ENCODE measurements around the gene NEDD4L. TPM values are rescaled to one million over a fixed set of nuclear protein-coding genes. Genes with fewer than 3 reads are reported as not detected.
A peak's percentile ranks its signal among the peaks of the same experiment; 100 is the strongest.

NEDD4L gene
- total and polyA plus RNA-seq, 10 of the 15 experiments (the other 5 are each of a cell fraction or from before 2014, with no cell fraction given): 7.4 to 24.0 (median 17.7) TPM

- TF ChIP-seq, protein P1, sequence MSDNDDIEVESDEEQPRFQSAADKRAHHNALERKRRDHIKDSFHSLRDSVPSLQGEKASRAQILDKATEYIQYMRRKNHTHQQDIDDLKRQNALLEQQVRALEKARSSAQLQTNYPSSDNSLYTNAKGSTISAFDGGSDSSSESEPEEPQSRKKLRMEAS (IDR thresholded peaks at IDR 0.05; ENCODE audit: low read depth, low read length): no peak
Measured at GRCh38 chr18:58136879-58137278, 92.9 kb downstream of the NEDD4L start (continued).

- ChIA-PET POLR2A (interaction anchor here (1.2 kb wide), 1 partner anchor 160 kb away, joined by 3 read pairs; no protein-coding TSS in a partner anchor), CTCF (interaction anchor here (0.6 to 1.6 kb wide), 6 partner anchors 9 to 1391 kb away, joined by 3 to 4 read pairs (median 4); partner anchors contain the start of gene NEDD4L), SMC1A (ENCODE audit: uncharacterized antibody, unreplicated experiment) (interaction anchor here (1.0 to 1.1 kb wide), 4 partner anchors 9 to 41 kb away, joined by 3 read pairs; no protein-coding TSS in a partner anchor), RAD21 (ENCODE audit: unreplicated experiment) (interaction anchor here (1.1 to 1.2 kb wide), 2 partner anchors 98 to 258 kb away, joined by 3 to 6 read pairs; no protein-coding TSS in a partner anchor)
- intact Hi-C loops (cut with micrococcal nuclease; ENCODE audit: unreplicated experiment) (loop anchor here (5.0 kb wide), 1 partner anchor 257 kb away; no protein-coding TSS in a partner anchor), in situ Hi-C loops (cut with MboI) (no loop called here)
- Histone ChIP-seq H2AFZ (ENCODE audit: control insufficient read depth, low read depth, low read length) (no peak overlapping the region), H4K20me1 (ENCODE audit: control insufficient read depth, insufficient read depth) (no peaks in the 10 kb centered on the region), H3K27ac (ENCODE audit: control insufficient read depth, insufficient read depth) (no peak overlapping the region), H3K4me1 (ENCODE audit: control insufficient read depth, insufficient read depth, low read length) (no peaks in the 10 kb centered on the region), H3K9me3 (replicated peaks; ENCODE audit: control insufficient read depth, insufficient read depth, low read length) (no peaks in the 10 kb centered on the region), H3K4me3 (no peak overlapping the region), H3K27me3 (replicated peaks in 1 of 2; ENCODE audit: control insufficient read depth in 2 of 2, insufficient read depth in 2 of 2, low read length in 1 of 2) (no peaks in the 10 kb centered on the region), H3K36me3 (ENCODE audit: control insufficient read depth in 2 of 2, insufficient read depth in 2 of 2, low read length in 1 of 2) (no peaks in the 10 kb centered on the region), H3K9ac (ENCODE audit: control insufficient read depth, insufficient read depth, low read length) (no peak overlapping the region), H3K4me2 (ENCODE audit: control insufficient read depth, insufficient read depth) (no peak overlapping the region), H3K79me2 (ENCODE audit: control insufficient read depth, insufficient read depth, low read length) (no peaks in the 10 kb centered on the region)
- no peak for FAIRE-seq
- BruUV-seq (replicated peaks): no TSS peak
- 35% methylated on average over 8 of the region's 8 CpGs for WGBS (ENCODE audit: insufficient coverage, insufficient replicate concordance, low lambda C conversion rate, missing lambda C conversion rate)
- no peak for TF ChIP-seq MTA2 (IDR thresholded peaks at IDR 0.05; ENCODE audit: low read depth)
- TF ChIP-seq MEF2A (IDR thresholded peaks at IDR 0.05; ENCODE audit: insufficient read depth, low read depth, low read length): no peak
- no peak for TF ChIP-seq RELA (IDR thresholded peaks at IDR 0.05; ENCODE audit: borderline replicate concordance, partially characterized antibody)
- no peak for TF ChIP-seq SMARCA5 (IDR thresholded peaks at IDR 0.05)
- ATAC-seq: peak; percentile 8; the same call in 2 of the 3 replicates
- no peak for DNase-seq (ENCODE audit: low read depth, low spot score)
Measured at GRCh38 chr18:58139459-58140386, 95.7 kb downstream of the NEDD4L start.
